GM21360 (cell line): ENCODE results near the gene PIAS4.

Experiments
- ATAC-seq: cut with Tn5 transposase; IDR thresholded peaks from one replicate; pipeline ENCODE4 v1.9.1; 2021; ENCODE audit warnings: mild to moderate bottlenecking, moderate library complexity; ENCODE audit not compliant: unreplicated experiment

Gene PIAS4

DNA sequence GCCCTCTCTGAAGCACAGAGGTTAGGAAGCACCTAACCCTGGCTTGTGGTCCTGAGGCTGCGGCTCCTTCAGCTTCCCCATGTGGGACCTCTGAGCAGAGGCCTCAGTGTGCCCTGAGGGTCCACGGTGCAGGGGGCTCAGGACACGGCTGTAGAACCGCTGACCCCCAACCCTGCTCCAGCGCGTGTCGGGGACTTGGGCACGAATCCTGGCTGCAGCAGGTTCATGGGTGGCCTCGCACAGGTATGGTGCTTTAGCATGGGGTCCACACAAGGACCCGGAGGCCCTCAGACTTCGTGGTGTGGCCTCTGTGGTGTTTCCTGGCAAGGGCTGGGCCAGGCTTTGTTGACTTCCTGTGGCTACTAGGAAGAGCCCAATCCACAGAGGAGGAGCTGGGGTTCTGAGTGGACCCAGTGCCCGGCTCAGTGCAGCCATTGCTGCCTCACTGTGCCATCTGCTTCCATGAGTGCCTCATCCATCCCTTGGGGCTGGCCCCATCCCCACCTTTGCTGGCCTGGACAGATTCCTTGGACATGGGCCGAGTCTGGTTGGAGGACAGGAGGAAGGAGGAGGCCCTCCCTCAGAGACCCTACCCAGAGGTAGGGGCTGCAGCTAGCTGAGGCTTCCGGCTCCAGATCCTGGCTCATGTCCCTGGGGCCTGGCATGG, 34.7 kb downstream of the PIAS4 start:
- no peak for ATAC-seq

DNA sequence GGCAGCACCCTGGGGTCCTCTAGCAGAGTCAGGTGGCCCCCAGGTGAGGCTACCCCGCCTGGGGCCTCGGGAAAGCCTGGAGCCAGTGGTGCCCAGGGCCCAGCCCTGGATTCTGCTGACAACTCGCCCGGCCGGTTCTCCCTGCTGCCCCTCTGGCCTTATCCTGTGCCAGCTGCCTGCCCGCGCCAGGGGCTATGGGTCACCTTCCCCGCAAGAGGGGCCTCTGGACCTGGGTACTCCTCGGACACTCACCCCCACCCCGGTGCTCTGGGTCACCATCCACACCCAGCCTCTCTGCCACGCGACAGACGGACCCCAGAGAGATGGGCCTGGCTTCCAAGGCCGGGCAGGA, 35.2 kb downstream of the PIAS4 start:
- no peak for ATAC-seq

DNA sequence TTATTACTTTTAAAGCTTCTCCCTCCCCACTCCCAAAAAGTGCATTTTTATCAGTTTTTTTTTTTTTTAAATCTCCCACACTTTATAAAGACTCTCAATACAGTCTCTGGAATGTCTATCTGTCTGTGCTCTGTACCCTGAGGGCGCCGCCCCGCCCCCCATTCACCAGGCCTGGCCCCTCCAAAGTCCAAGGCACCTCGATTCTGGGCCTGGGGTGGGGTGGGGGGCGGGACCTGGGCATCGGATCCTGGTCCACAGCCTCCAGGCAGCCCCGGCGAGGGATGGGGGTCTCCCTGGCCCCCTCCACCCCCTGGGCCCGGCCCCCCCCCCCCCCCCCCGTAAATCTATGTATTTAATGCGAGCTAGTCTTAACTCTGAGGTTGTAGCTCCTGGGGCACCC, 35.9 kb downstream of the PIAS4 start:
- ATAC-seq, result no peak

DNA sequence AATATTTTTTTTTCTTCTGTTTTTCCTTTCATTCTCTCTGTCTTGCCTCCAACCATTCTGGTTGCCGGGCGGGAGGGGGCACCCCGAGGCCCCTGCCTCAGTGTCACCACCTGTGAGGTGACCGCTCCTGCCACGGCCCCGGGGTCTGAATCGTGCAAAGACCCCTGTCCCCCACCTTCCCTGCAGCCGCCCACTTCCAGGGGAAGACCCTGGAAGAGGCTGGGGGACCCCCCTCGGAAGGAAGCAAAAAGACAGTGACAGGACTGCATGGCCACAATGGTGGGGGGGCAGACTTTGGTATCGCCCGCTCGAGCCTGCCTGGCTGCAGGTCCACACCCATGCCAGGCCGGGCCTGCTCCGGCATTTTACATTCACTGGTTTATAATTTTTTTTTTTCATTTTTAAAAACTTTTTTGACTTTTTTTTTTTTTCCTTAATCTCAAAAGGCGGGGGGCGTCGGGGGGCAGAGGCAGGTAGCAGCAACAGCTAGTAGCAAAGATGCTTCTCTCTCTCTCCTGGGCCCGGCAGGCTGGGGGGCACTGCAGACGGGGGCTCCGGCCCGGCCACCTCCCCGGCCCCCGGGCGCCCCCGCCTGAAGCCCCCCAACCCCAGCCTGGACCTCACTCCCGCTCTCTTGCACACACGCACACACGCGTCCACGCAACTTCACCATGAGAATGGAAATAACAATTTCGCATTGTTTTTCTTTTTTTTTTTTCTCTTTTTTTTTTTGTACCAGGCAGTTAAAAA, 36.6 kb downstream of the PIAS4 start:
- ATAC-seq, result no peak

DNA sequence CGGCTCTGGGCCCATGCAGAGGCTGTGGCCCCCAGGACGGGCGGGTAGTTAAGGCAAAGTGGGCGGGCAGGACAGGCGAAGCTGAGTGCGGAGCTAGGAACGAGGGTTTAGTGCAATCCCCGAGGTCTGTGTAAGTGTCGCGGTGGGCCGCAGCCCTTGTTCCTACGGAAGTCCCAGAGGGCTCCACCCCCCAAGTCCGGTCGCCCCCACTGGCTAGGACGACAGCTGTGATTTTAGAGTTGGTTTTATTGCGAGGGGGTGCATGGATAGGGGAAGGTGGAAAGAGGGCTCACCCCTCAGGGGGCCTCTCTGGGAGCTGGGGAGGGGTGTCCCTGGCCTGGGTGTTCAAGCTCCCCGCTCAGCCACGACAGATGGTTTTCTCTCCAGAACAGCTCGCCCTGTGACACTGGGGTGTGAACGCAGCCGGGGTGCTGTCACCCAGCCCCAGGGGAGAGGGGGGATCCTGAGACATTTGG, 37.5 kb downstream of the PIAS4 start:
- ATAC-seq, result no peak

DNA sequence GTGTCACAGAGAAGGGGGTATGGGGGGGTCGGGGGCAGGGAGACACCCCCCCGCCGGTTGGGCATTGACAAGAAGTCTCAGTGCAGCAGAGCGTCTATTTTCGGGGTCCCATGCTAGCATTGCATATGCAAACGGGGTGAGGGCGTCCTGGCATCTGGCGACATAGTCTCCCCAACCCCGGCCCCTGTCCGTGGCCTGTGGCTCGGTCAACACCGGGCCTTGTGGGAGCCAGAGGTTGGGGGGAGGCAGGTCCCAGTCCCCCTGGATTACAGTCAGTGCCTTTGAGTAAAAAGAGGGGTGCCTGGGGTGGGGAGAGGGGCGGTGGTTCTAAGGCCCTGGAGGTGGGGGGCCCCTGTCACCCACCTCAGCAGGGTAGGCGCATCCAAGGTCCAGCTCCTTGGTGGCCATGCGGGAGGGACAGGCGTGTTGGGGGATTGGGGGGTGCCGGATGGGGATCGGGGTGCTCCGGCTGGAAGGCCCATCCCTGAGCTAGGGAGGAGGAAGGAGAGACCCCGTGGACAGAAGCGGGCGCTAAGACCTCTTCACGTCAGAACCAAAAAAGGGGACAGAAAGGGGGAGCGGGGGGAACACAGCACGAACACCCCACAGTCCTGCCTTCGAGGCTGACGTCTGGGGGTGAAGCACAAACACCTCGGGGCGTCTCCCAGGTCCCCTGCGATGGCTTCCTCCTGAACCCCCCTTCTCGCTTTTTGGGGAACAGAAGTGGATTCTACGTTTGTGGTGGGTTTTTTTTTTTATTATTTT, 38.2 kb downstream of the PIAS4 start:
- ATAC-seq, result no peak

DNA sequence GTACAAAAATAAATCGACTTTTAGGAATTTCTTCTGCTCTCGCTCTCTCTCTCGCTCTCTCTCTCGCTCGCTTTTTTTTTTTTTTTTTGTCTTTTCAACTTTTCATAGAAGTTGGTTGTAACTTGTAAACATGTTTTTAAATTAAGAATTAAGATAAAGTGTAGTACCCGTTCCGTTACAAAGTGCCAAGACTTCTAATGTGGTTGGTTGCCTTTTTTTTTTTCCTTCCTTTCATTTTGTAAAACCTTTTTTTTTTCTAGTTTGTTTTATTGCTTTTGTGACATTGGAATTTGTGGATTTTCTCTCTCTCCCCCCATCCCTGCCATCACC, 38.8 kb downstream of the PIAS4 start:
- ATAC-seq, result no peak

DNA sequence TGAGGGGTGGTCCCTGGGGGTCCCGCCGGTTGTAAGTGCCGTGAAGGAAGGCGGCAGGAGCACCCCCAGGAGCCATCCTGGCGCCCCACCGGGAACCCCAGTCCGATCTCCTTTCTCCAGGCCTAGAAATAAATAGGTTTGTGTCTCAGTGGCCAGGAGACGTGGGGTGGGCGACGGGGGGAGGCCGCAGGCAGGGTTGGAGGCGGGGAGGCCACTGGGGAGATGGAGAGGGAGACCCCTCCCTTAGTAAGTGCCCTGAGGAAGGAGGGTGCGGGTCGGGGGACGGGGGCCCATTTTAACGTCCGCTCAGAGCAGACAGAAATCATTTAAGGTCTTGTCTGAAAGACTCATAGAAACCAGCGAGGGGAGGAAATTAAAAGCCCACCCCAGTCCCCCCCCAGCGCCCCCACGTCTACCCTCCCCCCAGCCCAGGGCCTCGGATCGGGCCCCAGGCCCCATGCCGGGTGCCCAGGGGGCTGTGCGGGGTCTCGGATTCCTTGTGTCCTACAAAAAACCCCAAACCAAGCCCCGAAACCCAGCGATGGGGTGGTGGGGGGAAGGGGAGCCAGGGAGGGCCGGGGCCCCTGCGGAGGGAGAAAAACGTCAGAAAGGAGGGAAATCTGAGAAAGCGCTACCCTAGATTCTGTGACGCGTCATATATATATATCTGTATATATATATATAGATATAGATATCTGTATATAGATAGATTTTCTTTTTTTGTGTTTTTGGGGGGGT, 39.6 kb downstream of the PIAS4 start:
- no peak for ATAC-seq

DNA sequence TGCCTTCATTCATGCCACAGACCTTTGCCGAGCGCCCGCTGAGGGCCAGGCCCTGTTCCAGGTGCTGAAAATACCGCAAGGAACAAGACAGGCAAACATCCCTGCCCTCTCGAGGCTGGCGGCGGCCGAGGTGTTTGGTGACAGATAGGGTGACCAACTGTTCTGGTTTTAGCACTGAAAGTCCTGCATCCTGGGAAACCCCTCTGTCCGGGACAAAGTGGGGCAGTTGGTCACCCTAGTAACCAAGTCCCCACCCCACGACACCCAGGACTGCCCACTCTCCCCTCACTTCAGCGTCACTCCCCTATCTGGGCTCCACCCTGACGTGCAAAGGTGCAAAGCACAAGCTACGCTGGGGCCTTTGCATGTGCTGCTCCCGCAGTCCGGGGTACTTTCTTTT, 41.9 kb downstream of the PIAS4 start:
- no peak for ATAC-seq

DNA sequence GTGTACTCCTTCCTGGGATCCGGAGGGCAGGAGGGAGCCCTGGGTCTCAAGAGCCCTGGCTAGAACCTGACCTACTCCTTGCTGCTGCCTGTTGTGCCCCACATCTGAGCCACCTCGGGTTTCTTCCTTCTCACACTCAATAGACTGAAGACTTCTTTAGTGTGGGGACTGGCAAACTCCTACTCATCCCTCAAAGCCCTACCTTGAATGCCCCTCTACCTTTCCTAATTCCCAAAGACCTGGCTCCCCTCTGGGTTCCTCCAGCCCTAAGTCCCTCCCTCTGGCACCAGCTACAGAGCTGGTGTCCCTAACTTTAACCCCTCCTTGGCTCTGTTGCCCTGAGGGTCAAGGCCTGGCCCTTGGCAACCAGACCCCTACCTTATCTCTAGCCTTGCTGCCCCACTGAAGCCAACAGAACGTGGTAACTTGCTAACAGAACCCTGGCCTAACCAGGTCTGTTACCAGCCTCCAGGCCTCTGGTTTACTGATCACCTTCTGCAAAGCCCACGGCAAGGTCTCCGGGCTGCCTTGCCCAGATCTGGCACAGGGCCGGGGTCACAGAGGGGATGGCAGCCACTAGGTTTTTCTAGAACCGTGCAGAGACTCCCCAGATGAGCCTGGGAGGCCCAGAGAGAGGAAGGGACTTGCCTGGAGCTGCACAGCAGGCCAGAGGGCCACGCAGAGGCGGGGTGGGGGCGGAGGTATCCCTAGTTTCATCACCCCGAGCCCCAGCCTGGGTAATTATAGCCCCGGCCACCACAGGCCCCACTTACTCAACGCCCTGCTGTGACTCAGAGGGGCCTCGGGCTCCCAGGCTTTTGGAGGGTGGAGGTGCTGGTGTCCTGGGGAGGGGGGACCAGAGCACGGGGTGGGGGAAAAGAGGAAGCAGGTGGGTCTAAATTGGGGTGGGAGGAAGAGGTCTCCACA, 43.9 kb downstream of the PIAS4 start:
- ATAC-seq, result no peak

DNA sequence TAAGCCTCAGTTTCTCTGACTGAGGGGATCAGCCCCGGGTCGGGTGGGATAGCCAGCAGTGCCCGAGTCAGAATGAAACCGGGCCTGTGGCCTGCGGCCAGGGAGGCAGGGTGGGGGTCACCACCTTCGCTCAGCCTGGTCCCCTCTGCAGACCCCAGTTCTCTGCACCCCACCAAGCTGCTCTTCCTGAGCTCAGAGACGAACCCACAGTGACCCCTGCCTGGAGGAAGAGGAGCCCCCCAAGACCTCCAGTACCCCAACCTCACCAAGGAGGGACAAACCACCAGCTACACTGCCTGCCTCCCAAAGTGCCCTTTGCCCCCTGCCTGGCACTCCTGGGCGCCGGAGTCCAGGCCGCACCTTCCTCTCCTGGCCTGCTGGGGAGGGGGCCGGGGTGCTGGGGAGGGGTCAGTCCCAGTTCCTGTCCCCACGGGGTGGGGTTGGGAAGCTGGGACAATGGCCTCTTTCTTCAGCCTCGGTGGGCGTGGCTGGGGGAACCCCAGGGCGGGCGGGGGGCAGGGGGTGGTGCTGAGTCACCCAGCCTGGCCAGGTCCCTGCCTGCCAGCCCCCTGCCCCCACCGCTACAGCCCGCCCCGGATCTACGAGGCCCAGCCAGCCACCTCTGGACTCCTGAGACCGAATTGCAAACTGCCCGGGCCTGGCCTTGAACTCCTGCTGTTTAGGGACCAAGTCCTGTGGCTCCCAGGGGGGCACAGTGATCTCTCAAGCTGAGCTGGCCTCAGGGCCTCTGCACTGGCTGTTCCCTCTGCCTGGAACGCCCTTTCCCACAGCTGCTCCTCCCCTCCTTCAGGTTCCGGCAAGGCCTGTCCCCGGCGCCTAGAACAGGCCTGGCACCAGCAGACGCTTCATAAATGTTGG, 44.8 kb downstream of the PIAS4 start:
- ATAC-seq, result no peak

DNA sequence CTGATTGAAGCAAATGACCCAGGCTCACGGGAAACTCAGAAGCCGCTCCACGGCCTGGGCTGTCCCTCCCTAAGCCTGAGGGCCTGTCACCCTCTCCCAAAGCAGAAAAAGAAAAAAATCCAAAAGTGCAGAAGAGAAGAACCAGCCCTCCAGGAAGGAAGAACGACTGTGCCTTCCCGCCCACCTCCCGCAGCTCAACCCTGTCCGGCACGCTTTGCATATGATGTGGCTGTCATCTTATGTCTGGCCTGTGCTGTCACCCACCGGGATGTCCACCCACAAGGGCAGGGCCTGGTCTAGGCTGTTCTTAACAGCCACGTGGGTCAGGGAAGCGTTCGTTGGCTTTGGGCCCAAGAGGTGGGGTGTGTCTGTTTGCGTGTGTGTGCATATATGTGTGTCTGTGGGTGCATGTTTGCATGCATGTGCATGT, 45.5 kb downstream of the PIAS4 start:
- ATAC-seq, result no peak

DNA sequence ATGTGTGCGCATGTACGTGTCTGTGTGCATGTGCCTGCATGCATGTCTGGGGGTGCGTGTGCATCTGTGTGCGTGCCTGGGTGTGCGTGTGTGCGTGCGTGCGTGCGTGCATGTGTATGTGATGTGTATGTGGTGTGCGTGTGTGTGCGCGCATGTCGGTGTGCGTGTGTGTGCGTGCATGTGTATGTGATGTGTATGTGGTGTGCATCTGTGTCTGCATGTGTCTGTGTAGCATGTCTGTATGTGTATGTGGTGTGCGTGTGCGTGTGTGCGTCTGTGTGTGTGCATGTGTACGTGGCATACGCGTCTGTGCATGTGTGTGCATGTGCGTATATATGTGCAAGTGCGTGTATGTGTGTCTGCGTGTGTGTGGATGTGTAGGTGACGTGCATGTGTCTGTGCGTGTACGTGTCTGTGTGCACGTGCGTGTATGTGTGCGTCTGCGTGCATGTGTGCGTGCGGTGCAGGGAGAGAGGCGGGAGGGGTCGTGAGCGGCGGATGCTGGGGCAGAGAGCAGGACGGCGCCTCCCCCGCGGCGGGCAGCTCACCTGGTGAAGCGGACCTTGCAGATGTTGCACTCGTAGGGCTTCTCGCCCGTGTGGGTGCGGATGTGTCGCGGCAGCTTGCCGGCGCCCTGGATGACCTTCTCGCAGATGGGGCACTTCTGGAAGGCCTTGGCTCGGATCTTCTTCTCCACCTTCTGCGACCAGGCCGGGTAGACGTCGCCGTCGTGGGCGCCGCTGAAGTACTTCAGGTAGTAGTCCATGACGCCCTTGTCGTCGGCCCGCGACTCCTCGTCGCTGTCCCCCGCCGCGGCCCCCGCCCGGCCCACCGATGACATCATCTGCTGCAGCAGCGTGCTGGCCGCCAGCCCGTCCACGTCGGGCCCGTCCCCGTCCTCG, 46.1 kb downstream of the PIAS4 start:
- ATAC-seq, result no peak

DNA sequence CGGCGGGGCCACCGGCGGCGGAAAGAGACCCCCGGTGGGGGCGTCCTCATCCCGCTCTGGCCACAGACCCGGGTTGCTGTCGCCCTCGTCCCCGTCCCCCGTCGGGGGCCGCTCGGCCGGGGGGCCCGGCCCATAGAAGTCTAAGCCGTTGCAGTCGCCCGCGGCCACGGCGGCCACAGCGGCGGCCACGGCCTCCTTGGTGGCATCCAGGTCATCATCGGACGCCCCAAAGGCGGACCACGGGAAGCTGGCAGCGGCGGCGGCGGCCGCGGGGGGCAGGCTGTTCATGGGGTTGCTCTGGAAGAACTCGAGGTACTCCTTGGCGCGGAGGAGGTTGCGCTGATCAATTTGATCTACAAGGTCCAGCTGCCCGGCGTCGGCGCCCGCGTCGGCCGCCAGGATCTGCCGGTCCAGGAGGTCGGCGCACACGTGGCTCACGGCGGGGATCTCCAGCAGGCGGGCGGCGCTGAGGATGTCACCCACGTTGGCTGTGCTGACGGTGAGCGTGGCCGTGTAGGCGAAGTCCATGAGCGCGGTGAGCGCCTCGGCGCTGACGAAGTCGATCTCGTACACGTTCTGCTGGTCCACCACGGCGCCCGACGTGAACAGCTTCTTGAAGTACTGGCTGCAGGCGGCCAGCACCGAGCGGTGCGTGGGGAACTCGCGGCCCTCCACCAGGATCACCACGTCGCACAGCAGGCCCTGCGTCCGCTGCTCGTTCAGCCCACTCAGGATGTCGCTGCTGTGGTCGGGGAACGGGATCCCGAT, 47.1 kb downstream of the PIAS4 start:
- no peak for ATAC-seq

DNA sequence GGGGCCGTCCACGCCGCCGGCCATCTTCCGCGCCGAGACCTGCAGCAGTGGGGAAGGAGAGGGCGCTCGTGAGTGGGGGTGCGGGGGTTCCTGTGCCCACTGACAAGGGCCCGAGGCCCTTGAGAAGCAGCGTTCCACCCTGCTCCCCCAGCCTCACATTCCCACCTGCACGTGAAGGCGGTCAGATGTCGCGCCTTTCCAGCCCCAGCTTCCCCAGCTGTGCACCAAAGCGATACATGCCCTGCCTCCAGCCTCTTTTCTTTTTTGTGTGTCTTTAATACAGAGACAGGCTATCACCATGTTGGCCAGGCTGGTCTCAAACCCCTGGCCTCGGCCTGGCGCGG, 47.6 kb downstream of the PIAS4 start:
- ATAC-seq, result no peak

DNA sequence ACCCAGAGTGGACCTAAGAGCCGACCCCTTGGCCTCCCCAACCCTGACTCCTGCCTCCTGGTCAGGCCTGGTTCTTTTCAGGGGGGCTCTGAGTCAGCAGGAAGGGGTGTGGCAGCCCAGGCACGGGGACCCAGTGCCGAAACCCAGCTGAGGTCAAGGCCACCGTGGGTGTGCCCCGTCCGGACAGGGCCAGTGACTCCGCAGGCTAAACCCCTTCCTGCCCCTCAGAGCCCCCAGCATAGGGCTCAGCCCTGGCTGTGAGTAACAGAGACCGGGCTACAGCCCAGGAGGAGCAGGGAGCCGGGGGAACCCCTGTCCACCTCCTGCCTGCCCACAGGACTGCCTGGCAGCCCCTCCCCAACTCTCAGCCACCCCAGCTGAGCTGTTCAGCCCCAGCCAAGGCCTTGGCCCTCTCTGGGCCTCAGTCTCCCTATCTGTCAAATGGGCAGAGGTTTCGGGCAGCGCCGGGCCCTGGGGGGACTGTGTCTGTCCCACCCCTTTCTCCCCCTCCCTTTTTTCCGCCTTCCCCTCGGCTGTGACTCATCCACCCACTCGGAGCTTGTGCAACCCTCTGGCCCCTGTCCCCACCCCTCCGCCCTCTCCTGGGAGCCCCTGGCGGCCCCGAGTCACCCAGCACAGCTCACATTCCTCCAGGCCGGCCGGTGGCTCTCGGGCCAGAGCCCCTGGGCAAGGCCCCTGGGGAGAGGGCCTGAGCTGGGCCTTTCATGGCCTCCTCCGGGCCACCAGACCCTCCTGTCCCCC, 50.6 kb downstream of the PIAS4 start:
- no peak for ATAC-seq
